ENCODE measurements around the gene SYT6. TPM values are rescaled to one million over a fixed set of nuclear protein-coding genes. Genes with fewer than 3 reads are reported as not detected.

Gene SYT6
- total and polyA plus RNA-seq, 2 experiments from 2014 or later, result 1.2 to 2.6 TPM

- no peaks in the 10 kb centered on the region for H3K36me3 ChIP-seq (replicated peaks; ENCODE audit: insufficient read depth, low read depth)
- no peaks in the 10 kb centered on the region for H3K9me2 ChIP-seq (replicated peaks; ENCODE audit: insufficient read depth)
- no peaks in the 10 kb centered on the region for H3K27me3 ChIP-seq
- no peaks in the 10 kb centered on the region for H3K9me3 ChIP-seq (ENCODE audit: low read depth)
- H3K4me1 ChIP-seq (ENCODE audit: insufficient read depth), result no peaks in the 10 kb centered on the region
- TF ChIP-seq EZH2 (IDR thresholded peaks at IDR 0.05; ENCODE audit: borderline replicate concordance), result no peak
- no peak for TF ChIP-seq EZH2phosphoT487 (IDR thresholded peaks at IDR 0.05; ENCODE audit: low read depth, severe bottlenecking, unreplicated experiment)
- TF ChIP-seq, protein P1, sequence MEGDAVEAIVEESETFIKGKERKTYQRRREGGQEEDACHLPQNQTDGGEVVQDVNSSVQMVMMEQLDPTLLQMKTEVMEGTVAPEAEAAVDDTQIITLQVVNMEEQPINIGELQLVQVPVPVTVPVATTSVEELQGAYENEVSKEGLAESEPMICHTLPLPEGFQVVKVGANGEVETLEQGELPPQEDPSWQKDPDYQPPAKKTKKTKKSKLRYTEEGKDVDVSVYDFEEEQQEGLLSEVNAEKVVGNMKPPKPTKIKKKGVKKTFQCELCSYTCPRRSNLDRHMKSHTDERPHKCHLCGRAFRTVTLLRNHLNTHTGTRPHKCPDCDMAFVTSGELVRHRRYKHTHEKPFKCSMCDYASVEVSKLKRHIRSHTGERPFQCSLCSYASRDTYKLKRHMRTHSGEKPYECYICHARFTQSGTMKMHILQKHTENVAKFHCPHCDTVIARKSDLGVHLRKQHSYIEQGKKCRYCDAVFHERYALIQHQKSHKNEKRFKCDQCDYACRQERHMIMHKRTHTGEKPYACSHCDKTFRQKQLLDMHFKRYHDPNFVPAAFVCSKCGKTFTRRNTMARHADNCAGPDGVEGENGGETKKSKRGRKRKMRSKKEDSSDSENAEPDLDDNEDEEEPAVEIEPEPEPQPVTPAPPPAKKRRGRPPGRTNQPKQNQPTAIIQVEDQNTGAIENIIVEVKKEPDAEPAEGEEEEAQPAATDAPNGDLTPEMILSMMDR (IDR thresholded peaks at IDR 0.05; ENCODE audit: poor library complexity), result no peak
- no peak for DNase-seq (ENCODE audit: low spot score)
- no peaks in the 10 kb centered on the region for H4K20me1 ChIP-seq (ENCODE audit: insufficient read depth, poor library complexity, severe bottlenecking)
- H3K79me2 ChIP-seq, result no peaks in the 10 kb centered on the region
- H3K4me2 ChIP-seq, result no peak overlapping the region
- H3K27ac ChIP-seq, result no peak overlapping the region
- WGBS (ENCODE audit: low lambda C conversion rate, missing lambda C conversion rate), result 76% methylated on average over 6 of the region's 6 CpGs
- H3K4me3 ChIP-seq, result no peak overlapping the region
- no peak overlapping the region for H2AFZ ChIP-seq
Measured at GRCh38 chr1:114116086-114116485, 37.6 kb downstream of the SYT6 start.

GRCh38 chr1:114114185-114115094, 39.2 kb downstream of the SYT6 start:
- DNase-seq (ENCODE audit: low spot score), result no peak
- Histone ChIP-seq H3K79me2 (no peaks in the 10 kb centered on the region), H3K9me2 (replicated peaks; ENCODE audit: insufficient read depth) (no peaks in the 10 kb centered on the region), H3K4me3 (no peak overlapping the region), H2AFZ (no peak overlapping the region), H3K9me3 (ENCODE audit: low read depth) (no peaks in the 10 kb centered on the region), H3K27ac (no peak overlapping the region), H3K4me2 (no peak overlapping the region), H4K20me1 (ENCODE audit: insufficient read depth, poor library complexity, severe bottlenecking) (no peaks in the 10 kb centered on the region), H3K36me3 (replicated peaks; ENCODE audit: insufficient read depth, low read depth) (no peaks in the 10 kb centered on the region), H3K27me3 (no peaks in the 10 kb centered on the region), H3K4me1 (ENCODE audit: insufficient read depth) (no peaks in the 10 kb centered on the region)
- WGBS (ENCODE audit: low lambda C conversion rate, missing lambda C conversion rate), result 93% methylated on average over 8 of the region's 8 CpGs
- TF ChIP-seq, protein P1 (IDR thresholded peaks at IDR 0.05; ENCODE audit: poor library complexity), result no peak
- TF ChIP-seq EZH2phosphoT487 (IDR thresholded peaks at IDR 0.05; ENCODE audit: low read depth, severe bottlenecking, unreplicated experiment) (no peak), EZH2 (IDR thresholded peaks at IDR 0.05; ENCODE audit: borderline replicate concordance) (no peak)

DNA sequence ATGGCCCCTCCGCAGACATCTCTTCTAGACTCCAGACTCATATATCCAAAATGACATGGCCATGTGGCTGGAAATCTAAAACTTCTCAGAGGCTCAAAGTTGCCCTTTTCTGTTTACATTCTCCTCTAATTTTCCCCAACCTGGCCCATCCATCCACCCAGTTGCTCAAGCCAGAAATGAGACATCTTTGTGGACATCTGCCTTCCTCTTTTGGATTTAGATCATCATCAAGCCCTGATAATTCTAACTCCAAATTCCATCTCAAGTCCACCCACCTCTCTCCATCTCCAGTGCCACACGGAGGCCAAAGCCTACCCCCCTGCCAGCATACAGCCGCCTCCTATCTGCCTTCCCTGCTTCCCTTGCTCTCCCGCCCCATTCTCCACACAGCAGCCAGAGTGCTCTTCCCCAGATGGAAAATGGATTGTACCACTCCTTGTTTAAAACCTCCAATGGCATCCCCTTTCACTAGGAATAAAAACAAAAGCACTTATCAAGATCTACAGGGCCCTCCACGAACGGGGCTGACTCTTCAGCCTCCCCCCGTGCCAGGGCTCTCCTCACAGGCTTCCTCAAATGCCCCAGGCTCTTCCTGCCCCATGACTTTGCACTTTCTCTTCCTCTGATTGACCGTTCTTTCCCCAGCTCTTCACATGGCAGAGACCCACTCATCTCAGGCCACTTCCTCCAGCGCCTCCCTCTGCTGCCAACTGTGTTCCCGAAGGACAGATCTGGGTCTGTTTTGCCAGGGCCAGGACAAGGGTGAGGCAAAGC, 40.1 kb downstream of the SYT6 start:
- no peaks in the 10 kb centered on the region for H3K79me2 ChIP-seq
- DNase-seq (ENCODE audit: low spot score), result no peak
- H3K9me2 ChIP-seq (replicated peaks; ENCODE audit: insufficient read depth), result no peaks in the 10 kb centered on the region
- no peaks in the 10 kb centered on the region for H3K9me3 ChIP-seq (ENCODE audit: low read depth)
- no peaks in the 10 kb centered on the region for H3K36me3 ChIP-seq (replicated peaks; ENCODE audit: insufficient read depth, low read depth)
- H3K27ac ChIP-seq, result no peak overlapping the region
- no peak overlapping the region for H3K4me2 ChIP-seq
- no peak overlapping the region for H3K4me3 ChIP-seq
- no peak overlapping the region for H2AFZ ChIP-seq
- TF ChIP-seq EZH2phosphoT487 (IDR thresholded peaks at IDR 0.05; ENCODE audit: low read depth, severe bottlenecking, unreplicated experiment) (no peak), EZH2 (IDR thresholded peaks at IDR 0.05; ENCODE audit: borderline replicate concordance) (no peak)
- TF ChIP-seq, protein P1 (IDR thresholded peaks at IDR 0.05; ENCODE audit: poor library complexity), result no peak
- H4K20me1 ChIP-seq (ENCODE audit: insufficient read depth, poor library complexity, severe bottlenecking), result no peaks in the 10 kb centered on the region
- H3K27me3 ChIP-seq, result no peaks in the 10 kb centered on the region
- 82% methylated on average over 10 of the region's 10 CpGs for WGBS (ENCODE audit: low lambda C conversion rate, missing lambda C conversion rate)
- H3K4me1 ChIP-seq (ENCODE audit: insufficient read depth), result peaks cover 3% of the 10 kb centered on the region

All from hepatocyte (in vitro differentiated cells).